A172 (cell line): ENCODE results near the gene IPO13. TPM values are rescaled to one million over a fixed set of nuclear protein-coding genes. Genes with fewer than 3 reads are reported as not detected.

Source experiments
- DNase-seq: peaks from one replicate; pipeline ENCODE4 v3.0.0-alpha.2; 2015; ENCODE audit warnings: low spot score
- total RNA-seq: library from RNA; depleted of rRNA; stranded (reverse); fragments of >200 nt; shearing (Covaris generic); gene quantifications from 2 replicates; pipeline ENCODE4 v1.2.3, GENCODE V29; 2014

Gene IPO13
- total RNA-seq, 1 experiment from 2014 or later, result 25.2 TPM

GRCh38 chr1:43987159-43987902, 40.6 kb downstream of the IPO13 start:
- DNase-seq, result no peak

GRCh38 chr1:43990271-43991199, 43.8 kb downstream of the IPO13 start:
- no peak for DNase-seq

GRCh38 chr1:43991200-43991475, 44.4 kb downstream of the IPO13 start:
- DNase-seq, result no peak

- peak; percentile 82 for DNase-seq
Measured at GRCh38 chr1:43991476-43992231, 44.9 kb downstream of the IPO13 start, which contains the start of gene CCDC24. Gene CCDC24 (plus strand): TSS chr1:43991599. CDS start chr1:43991879, 280 bp downstream.

- no peak for DNase-seq
Measured at GRCh38 chr1:43992232-43992995, 45.7 kb downstream of the IPO13 start.

- DNase-seq, result no peak
Measured at GRCh38 chr1:43993206-43993914, 46.6 kb downstream of the IPO13 start.

- DNase-seq, result no peak
Measured at GRCh38 chr1:43994071-43994470, 47.3 kb downstream of the IPO13 start.

- no peak for DNase-seq
Measured at GRCh38 chr1:43994794-43995790, 48.3 kb downstream of the IPO13 start.

GRCh38 chr1:43995984-43996732, 49.4 kb downstream of the IPO13 start:
- DNase-seq, result no peak

- no peak for DNase-seq
Measured at GRCh38 chr1:43996733-43997115, 50.0 kb downstream of the IPO13 start.

GRCh38 chr1:43997295-43997999, 50.7 kb downstream of the IPO13 start:
- DNase-seq, result no peak

- DNase-seq, result no peak
Measured at GRCh38 chr1:43998000-43998378, 51.2 kb downstream of the IPO13 start.

- no peak for DNase-seq
Measured at GRCh38 chr1:43999455-43999854, 52.7 kb downstream of the IPO13 start.

- DNase-seq, result no peak
Measured at GRCh38 chr1:44000122-44000665, 53.4 kb downstream of the IPO13 start.

GRCh38 chr1:44002165-44002564, 55.4 kb downstream of the IPO13 start:
- DNase-seq, result no peak

- no peak for DNase-seq
Measured at GRCh38 chr1:44002606-44003157, 55.9 kb downstream of the IPO13 start.

GRCh38 chr1:44008259-44008658, 61.5 kb downstream of the IPO13 start:
- DNase-seq, result no peak
